ENCODE data around the gene CHIA. TPM values are rescaled to one million over a fixed set of nuclear protein-coding genes. Genes with fewer than 3 reads are reported as not detected.

The CHIA gene
- total RNA-seq, 1 donor from 2014 or later: not detected

DNA sequence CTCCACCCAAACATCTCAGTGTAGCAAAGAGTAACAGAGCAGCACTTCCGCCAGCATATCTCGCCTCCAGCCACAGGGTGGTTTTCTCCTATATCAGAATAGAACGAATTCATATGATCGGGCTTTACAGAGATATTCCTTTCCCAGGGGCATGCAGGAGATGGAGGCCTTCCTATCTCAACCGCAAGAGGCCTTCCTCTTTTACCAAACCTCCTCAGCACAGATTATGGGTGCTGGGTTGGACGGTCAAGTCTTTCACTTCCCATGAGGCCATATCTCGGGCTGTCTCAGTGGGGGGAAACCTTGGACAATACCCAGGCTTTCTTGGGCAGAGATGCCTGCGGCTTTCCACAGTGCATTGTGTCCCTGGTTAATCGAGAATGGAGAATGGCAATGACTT, 71.1 kb downstream of the CHIA start:
- H3K27ac Mint-ChIP-seq (ENCODE audit: unreplicated experiment): no peak overlapping the region
- TF ChIP-seq, protein P1, sequence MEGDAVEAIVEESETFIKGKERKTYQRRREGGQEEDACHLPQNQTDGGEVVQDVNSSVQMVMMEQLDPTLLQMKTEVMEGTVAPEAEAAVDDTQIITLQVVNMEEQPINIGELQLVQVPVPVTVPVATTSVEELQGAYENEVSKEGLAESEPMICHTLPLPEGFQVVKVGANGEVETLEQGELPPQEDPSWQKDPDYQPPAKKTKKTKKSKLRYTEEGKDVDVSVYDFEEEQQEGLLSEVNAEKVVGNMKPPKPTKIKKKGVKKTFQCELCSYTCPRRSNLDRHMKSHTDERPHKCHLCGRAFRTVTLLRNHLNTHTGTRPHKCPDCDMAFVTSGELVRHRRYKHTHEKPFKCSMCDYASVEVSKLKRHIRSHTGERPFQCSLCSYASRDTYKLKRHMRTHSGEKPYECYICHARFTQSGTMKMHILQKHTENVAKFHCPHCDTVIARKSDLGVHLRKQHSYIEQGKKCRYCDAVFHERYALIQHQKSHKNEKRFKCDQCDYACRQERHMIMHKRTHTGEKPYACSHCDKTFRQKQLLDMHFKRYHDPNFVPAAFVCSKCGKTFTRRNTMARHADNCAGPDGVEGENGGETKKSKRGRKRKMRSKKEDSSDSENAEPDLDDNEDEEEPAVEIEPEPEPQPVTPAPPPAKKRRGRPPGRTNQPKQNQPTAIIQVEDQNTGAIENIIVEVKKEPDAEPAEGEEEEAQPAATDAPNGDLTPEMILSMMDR (IDR thresholded peaks at IDR 0.05; ENCODE audit: partially characterized antibody, unreplicated experiment): no peak
- peaks cover 8% of the 10 kb centered on the region for H3K4me1 Mint-ChIP-seq (ENCODE audit: low read depth, unreplicated experiment)
- no peaks in the 10 kb centered on the region for H3K36me3 Mint-ChIP-seq (ENCODE audit: unreplicated experiment)
- no peaks in the 10 kb centered on the region for H3K27me3 Mint-ChIP-seq (ENCODE audit: unreplicated experiment)
- H3K9me3 Mint-ChIP-seq (ENCODE audit: unreplicated experiment): no peaks in the 10 kb centered on the region
- no peak overlapping the region for H3K4me3 Mint-ChIP-seq (ENCODE audit: unreplicated experiment)
- no peak for DNase-seq

DNA sequence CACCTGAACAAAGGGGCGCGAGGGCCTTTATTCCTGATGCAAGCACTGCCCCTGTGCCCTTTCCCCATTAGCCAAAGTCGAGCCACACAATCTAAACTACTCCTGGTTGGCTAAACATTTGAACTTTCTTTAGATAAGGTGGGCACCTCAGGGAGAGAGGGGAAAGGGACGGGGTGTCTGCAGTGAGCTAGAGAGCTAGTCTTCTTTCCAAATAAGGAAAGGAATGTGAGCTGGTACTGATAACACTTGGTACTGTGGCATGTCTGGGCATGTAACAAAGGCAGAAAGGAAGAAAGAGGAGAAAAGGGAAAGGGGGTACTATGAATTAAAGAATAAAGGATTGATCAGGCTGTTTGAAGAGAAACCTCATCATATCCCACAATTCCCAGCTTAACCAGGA, 74.0 kb downstream of the CHIA start:
- H3K36me3 Mint-ChIP-seq (ENCODE audit: unreplicated experiment): no peaks in the 10 kb centered on the region
- no peak for DNase-seq
- peaks cover 3% of the 10 kb centered on the region for H3K9me3 Mint-ChIP-seq (ENCODE audit: unreplicated experiment)
- no peak overlapping the region for H3K27ac Mint-ChIP-seq (ENCODE audit: unreplicated experiment)
- H3K4me3 Mint-ChIP-seq (ENCODE audit: unreplicated experiment): no peak overlapping the region
- H3K27me3 Mint-ChIP-seq (ENCODE audit: unreplicated experiment): no peaks in the 10 kb centered on the region
- peaks cover 6% of the 10 kb centered on the region for H3K4me1 Mint-ChIP-seq (ENCODE audit: low read depth, unreplicated experiment)
- TF ChIP-seq, protein P1 (IDR thresholded peaks at IDR 0.05; ENCODE audit: partially characterized antibody, unreplicated experiment): no peak

DNA sequence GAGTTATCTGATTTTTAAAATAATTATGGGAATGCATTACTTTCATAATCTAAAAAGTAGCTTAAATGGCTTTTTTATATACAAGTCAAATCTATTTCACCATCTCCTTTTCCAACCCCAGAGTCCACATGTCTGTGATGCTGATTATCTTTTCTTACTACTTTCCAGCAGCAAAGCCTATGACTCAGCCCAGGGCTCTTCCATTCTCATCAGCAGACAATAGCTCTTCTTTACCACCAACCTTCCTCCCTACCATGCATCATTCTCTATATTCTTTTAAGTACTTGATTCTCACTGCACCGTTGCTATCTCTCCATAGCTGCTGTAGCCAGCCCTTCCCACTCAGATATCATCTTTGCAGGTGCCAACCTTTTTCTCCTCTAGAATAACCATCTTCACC, 75.6 kb downstream of the CHIA start:
- Mint-ChIP-seq H3K27me3 (ENCODE audit: unreplicated experiment) (peaks cover 3% of the 10 kb centered on the region), H3K9me3 (ENCODE audit: unreplicated experiment) (peaks cover 3% of the 10 kb centered on the region), H3K36me3 (ENCODE audit: unreplicated experiment) (no peaks in the 10 kb centered on the region), H3K4me1 (ENCODE audit: low read depth, unreplicated experiment) (peaks cover 6% of the 10 kb centered on the region), H3K27ac (ENCODE audit: unreplicated experiment) (no peak overlapping the region), H3K4me3 (ENCODE audit: unreplicated experiment) (no peak overlapping the region)
- TF ChIP-seq, protein P1 (IDR thresholded peaks at IDR 0.05; ENCODE audit: partially characterized antibody, unreplicated experiment): no peak
- DNase-seq: no peak

DNA sequence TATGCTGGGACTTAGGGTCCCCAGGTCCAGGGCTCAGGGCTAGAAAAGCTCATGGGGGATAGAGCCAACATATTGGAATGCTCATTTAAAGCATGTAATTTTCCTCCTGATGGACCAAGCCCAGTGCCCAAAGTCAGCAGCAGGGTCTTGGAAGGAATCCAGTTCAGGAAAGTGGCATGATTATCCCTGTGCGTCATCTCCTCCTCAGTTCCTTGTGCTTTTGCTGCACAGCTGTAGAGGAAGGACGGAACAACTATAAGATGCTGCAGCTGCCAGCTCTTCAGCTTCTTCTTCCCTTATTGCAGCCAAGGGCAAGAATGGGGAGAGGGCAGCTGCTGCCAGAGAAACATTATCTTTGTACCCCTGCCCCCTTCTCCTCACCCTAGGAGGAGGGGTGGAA, 78.5 kb downstream of the CHIA start:
- peaks cover 3% of the 10 kb centered on the region for H3K27me3 Mint-ChIP-seq (ENCODE audit: unreplicated experiment)
- H3K4me3 Mint-ChIP-seq (ENCODE audit: unreplicated experiment): no peak overlapping the region
- H3K9me3 Mint-ChIP-seq (ENCODE audit: unreplicated experiment): peaks cover 3% of the 10 kb centered on the region
- TF ChIP-seq, protein P1 (IDR thresholded peaks at IDR 0.05; ENCODE audit: partially characterized antibody, unreplicated experiment): no peak
- DNase-seq: no peak
- H3K4me1 Mint-ChIP-seq (ENCODE audit: low read depth, unreplicated experiment): peaks cover 3% of the 10 kb centered on the region
- no peak overlapping the region for H3K27ac Mint-ChIP-seq (ENCODE audit: unreplicated experiment)
- no peaks in the 10 kb centered on the region for H3K36me3 Mint-ChIP-seq (ENCODE audit: unreplicated experiment)

DNA sequence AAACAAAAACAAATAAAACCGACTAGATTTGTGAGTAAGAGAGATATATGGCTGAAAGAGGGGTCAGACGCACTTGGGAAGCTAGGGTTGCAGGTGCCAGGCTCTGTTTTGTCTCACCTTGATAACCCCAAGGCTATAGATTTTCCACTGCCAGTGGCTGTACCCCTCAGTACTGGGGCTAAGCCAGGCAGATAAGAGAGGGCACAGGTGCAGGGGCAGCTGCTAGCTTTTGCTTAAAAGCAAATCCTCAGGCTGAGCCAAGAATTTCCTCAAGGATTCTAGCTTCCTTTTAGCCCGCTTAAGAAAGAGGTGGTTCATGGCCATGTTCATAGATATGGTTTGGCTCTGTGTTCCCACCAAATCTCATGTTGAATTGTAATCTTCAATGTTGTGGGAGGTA, 79.0 kb downstream of the CHIA start:
- no peak overlapping the region for H3K27ac Mint-ChIP-seq (ENCODE audit: unreplicated experiment)
- peaks cover 1% of the 10 kb centered on the region for H3K4me1 Mint-ChIP-seq (ENCODE audit: low read depth, unreplicated experiment)
- no peak for DNase-seq
- TF ChIP-seq, protein P1 (IDR thresholded peaks at IDR 0.05; ENCODE audit: partially characterized antibody, unreplicated experiment): no peak
- H3K36me3 Mint-ChIP-seq (ENCODE audit: unreplicated experiment): no peaks in the 10 kb centered on the region
- peaks cover 3% of the 10 kb centered on the region for H3K27me3 Mint-ChIP-seq (ENCODE audit: unreplicated experiment)
- H3K9me3 Mint-ChIP-seq (ENCODE audit: unreplicated experiment): peaks cover 3% of the 10 kb centered on the region
- H3K4me3 Mint-ChIP-seq (ENCODE audit: unreplicated experiment): no peak overlapping the region

Other genes starting within 250 kb of the CHIA start
- gene DRAM2, start 150.8 kb upstream of the CHIA start, total RNA-seq (ENCODE audit: unreplicated experiment): 39.7 TPM
- 35.6 TPM for gene CEPT1, start 150.6 kb upstream of the CHIA start, total RNA-seq (ENCODE audit: unreplicated experiment)
- gene DENND2D, start 90.2 kb upstream of the CHIA start, total RNA-seq (ENCODE audit: unreplicated experiment): not detected
- gene CHI3L2, start 63.1 kb upstream of the CHIA start, total RNA-seq (ENCODE audit: unreplicated experiment): not detected
- 2.5 TPM for gene OVGP1, start 136.9 kb downstream of the CHIA start, total RNA-seq (ENCODE audit: unreplicated experiment)
- gene WDR77, start 158.4 kb downstream of the CHIA start, total RNA-seq (ENCODE audit: unreplicated experiment): 39.6 TPM
- gene ATP5PB, start 158.6 kb downstream of the CHIA start, total RNA-seq (ENCODE audit: unreplicated experiment): 272 TPM
- gene C1orf162, start 183.1 kb downstream of the CHIA start, total RNA-seq (ENCODE audit: unreplicated experiment): 1.1 TPM
- gene ADORA3, start 212.8 kb downstream of the CHIA start, total RNA-seq (ENCODE audit: unreplicated experiment): not detected
- gene TMIGD3, start 212.8 kb downstream of the CHIA start, total RNA-seq (ENCODE audit: unreplicated experiment): not detected

All from glutamatergic neuron (in vitro differentiated cells).